Activated T-cell treated with anti-CD3 and anti-CD28 coated beads for 24 hours (primary cell): Measurements from ENCODE around the gene APOB.

Experiments
- DNase-seq: peaks from one replicate; pipeline ENCODE4 v3.0.0-alpha.2; 2020; ENCODE audit warnings: low read depth

Gene APOB

GRCh38 chr2:21046506-21046905 lies 2.6 kb upstream of the APOB start:
- no peak for DNase-seq

- no peak for DNase-seq
Observed at GRCh38 chr2:21044694-21045371, 960 bp upstream of the APOB start.

DNA sequence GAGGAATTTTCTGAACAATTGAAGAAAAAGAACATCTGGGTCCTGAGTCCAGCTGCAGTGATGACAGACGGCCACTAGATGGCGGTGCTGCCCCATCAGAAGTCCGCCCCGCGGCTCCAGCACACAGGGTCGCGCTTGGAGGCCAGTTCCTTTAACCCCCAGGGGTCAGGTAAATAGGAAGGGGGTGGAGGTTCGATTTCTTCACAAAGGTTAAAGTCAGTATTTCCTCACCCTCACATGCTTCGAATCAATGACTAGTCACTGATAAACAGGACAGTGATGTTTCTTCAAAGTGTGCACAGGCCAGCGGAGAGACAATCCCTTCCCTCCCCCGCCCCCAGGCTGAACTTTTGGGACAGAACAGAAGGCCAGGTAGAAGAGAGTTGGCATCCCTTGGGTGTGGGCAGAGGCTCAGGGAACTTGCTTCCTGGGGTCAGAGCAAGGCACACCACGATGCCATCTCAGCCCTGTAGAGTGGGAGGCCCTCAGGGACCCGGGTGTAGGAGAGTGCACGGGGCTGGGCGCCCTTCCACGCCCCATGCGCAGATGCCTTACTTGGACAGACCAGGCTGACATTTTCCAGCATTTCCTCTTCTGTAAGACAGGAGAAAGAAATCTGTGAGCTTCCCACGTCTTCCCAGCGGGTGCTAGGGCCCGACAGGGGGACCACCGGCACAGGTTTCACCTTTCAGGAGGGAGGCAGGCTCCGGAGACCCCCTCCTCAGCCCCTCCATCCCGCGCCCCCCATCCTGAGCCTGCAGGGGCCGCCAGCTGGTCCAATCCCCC lies 722 bp downstream of the APOB start:
- peak; percentile 39 for DNase-seq

GRCh38 chr2:21042708-21042957 lies 1.2 kb downstream of the APOB start:
- no peak for DNase-seq

- DNase-seq = no peak
Observed at GRCh38 chr2:21041943-21042707, 1.7 kb downstream of the APOB start.

- no peak for DNase-seq
Observed at GRCh38 chr2:21041462-21041861, 2.4 kb downstream of the APOB start.

DNA sequence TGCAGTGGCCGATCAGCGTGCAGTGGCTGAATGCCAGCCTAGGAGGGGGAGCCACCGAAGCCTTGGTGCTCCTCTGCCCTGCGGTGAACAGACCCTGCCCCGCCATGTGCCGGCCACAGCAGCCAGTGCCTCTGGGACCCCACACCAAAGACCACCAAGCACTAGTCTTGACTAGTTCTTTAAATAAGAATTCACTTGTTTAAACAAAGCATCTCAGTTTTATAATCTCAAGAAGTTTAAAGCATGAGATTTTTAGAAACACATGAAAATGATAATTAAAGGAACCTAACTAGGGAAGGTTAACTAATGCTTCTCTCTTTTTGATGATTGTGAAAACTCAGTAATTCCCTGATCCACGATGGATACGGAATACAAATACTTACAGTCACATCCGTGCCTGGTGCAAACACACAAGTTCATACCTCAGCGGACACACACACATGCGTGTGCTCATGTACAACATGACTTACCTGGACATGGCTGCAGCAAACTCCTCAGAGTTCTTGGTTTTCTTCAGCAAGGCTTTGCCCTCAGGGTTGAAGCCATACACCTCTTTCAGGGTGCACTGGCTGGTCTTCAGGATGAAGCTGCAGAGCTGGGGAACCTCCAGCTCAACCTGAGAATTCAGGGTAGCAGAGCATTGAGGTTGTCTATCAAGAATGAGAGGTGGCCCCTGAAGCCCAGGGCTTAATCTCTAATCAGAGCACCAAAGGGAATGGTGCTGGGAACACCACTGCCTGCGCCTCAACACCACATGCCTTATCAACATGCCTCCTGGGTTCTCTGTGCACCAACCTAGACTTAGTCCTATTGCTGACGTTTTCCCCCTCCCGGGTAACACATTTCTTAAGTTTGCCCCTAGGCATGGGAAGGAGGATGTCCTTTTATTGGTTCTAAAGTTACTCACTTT lies 3.1 kb downstream of the APOB start:
- DNase-seq = no peak

- DNase-seq = no peak
Observed at GRCh38 chr2:21039979-21040467, 3.9 kb downstream of the APOB start.

- DNase-seq = no peak
Observed at GRCh38 chr2:21039080-21039556, 4.8 kb downstream of the APOB start.

DNA sequence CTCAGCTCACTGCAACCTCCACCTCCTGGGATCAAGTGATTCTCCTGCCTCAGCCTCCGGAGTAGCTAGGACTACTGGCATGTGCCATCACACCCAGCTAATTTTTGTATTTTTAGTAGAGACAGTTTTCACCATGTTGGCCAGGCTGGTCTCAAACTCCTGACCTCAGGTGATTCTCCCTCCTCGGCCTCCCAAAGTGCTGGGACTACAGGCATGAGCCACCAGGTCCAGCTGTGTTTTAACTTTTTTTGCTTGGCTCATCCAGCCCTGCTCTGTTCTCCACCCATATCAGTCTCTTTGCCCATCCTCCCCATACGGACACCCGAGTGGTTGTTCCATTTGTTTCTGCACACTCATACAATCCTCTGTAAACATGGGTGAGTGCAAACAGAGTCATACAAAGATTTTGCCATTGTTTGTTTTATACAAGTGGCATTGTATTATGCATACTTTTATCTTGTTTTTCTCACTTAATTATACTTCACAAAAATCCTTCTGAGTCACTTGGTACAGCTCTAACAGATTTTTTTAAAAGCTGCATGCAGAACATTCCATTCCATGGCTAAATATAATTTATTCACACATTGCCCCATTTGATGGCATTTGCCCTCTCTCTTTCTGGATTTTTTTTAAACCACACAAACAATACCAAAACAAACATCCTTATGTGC lies 5.3 kb downstream of the APOB start:
- DNase-seq = no peak

- no peak for DNase-seq
Observed at GRCh38 chr2:21037671-21038108, 6.2 kb downstream of the APOB start.

GRCh38 chr2:21036708-21037670 lies 6.9 kb downstream of the APOB start:
- no peak for DNase-seq

GRCh38 chr2:21035974-21036707 lies 7.7 kb downstream of the APOB start:
- DNase-seq = no peak

- DNase-seq = no peak
Observed at GRCh38 chr2:21035282-21035973, 8.4 kb downstream of the APOB start.

DNA sequence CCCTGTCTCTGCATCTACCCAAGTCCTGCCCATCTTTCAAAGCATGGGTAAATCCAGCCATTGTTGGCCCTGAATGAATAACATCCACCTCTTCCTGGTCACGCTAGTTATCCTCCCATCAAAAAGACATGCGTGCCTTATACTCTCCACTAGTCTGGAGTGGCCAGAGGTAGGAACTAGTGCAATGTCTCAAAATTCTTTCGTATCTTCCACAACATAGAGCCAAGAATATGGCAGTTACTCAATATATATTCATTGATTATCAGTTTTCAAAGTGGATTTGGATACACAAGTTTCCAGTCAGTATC lies 8.9 kb downstream of the APOB start:
- DNase-seq = no peak

DNA sequence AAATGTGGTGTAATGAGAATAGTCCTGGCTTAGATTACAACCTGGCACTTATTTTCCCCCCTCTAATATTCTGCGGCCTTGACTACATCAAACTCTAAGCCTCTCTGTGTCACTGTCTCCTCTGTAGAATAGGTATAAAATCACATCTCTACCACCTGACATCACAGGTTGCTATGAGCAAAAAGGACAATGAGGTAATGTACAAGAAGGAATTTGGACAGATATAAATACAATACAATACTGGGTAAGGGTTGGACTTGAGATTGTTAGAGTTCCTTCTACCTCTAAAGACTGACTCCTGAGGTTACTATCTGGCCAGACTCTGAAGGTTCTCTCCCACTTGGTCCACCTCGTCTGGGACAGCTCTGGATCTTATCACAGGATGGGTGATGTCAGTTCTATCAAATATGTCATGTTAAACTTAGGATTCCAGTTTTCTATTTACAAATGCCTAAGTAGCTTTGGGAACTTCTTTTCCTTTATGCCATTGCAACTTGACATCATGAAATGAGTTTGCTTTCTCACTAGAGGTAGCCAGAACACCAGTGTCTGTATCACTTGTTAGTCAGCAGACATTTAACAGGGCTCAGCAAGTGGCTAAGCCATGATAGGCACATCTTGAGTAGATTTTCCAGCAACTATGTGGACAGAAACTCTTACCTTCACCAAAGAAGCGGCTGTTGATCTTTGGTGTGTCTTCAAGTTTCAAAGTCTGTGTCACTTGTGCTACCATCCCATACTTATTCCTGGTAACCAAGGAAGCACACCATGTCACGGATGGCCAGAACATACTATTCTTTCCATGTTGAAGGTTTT lies 9.5 kb downstream of the APOB start:
- no peak for DNase-seq

DNA sequence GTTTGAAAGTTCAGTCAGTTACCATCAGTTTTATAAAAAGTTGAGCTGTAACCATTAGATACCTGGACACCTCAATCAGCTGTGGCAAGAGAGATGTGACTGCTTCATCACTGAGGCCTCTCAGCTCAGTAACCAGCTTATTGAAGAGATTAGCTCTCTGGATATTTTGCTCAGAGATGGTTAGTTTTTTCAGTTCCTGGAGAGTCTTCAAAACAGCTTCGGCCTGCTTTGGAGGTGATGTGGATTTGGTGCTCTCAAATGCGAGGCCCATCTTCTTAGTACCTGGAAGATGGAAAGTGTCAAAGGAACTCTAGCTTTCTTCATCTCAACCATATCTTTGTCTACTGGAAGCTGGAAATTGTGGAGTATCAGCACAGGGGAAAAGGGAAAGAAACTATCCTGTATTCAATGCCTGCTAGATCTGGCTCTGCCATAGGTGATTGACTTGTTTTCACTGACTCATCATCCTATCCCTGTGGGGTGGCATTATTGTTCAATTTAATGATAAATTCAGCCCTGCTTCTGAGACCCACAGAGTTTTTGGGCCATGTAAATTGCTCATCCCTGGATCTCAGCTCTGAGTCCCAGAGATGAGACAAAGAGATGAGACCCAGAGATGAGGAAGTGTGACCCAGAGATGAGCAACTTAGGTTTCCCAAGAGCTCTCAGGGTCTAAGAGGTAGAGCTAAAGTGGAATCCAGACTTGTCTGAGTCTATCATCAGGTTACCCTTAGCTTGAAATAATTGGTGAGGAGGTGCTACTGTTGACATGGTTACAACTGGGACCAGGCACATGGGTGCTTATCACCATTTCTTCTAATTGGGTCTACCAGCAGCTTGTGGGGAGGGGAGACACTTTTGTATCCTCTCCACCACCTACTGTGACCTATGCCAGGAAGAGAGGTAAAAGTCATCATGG lies 10.4 kb downstream of the APOB start:
- no peak for DNase-seq
